Smooth muscle cell (in vitro differentiated cells): Measurements from ENCODE around the gene CAMK1D. TPM values are rescaled to one million over a fixed set of nuclear protein-coding genes. Genes with fewer than 3 reads are reported as not detected.

Experiments
- DNase-seq: peaks from one replicate; lab custom pipeline; 2025; ENCODE audit not compliant: unreplicated experiment; lab: John Stamatoyannopoulos, UW
- H2AFZ ChIP-seq: fragments of 200-600 bp; sonication (generic); 2 replicates; pipeline ENCODE4 v1.6.0; 2016; ENCODE audit warnings: antibody characterized with exemption, low read depth, mild to moderate bottlenecking
- H3F3A ChIP-seq: fragments of 200-600 bp; sonication (generic); 2 replicates; pipeline ENCODE4 v1.6.0; 2017; ENCODE audit warnings: antibody characterized with exemption, low read depth
- H3K27ac ChIP-seq: fragments of 200-600 bp; sonication (generic); 2 replicates; pipeline ENCODE4 v1.5.1; 2016; ENCODE audit warnings: low read depth, mild to moderate bottlenecking
- H3K27me3 ChIP-seq: fragments of 200-600 bp; sonication (generic); 2 replicates; pipeline ENCODE4 v1.6.1; 2016; ENCODE audit warnings: low read depth, mild to moderate bottlenecking
- H3K36me3 ChIP-seq: fragments of 200-600 bp; sonication (generic); 2 replicates; pipeline ENCODE4 v1.5.1; 2016; ENCODE audit warnings: low read depth
- H3K4me1 ChIP-seq: fragments of 200-600 bp; sonication (generic); 2 replicates; pipeline ENCODE4 v1.5.1; 2016; ENCODE audit warnings: low read depth
- H3K4me2 ChIP-seq: fragments of 200-600 bp; sonication (generic); 2 replicates; pipeline ENCODE4 v1.6.0; 2016; ENCODE audit warnings: mild to moderate bottlenecking
- H3K4me3 ChIP-seq: fragments of 200-600 bp; sonication (generic); 2 replicates; pipeline ENCODE4 v1.5.1; 2016; ENCODE audit warnings: mild to moderate bottlenecking
- H3K79me2 ChIP-seq: fragments of 200-600 bp; sonication (generic); 2 replicates; pipeline ENCODE4 v1.6.0; 2016; ENCODE audit warnings: low read depth, mild to moderate bottlenecking
- H3K9ac ChIP-seq: fragments of 200-600 bp; sonication (generic); 2 replicates; pipeline ENCODE4 v1.6.0; 2016; ENCODE audit warnings: low read depth
- H3K9me3 ChIP-seq: fragments of 200-600 bp; sonication (generic); replicated peaks from 2 replicates; pipeline ENCODE4 v1.5.1; 2016; ENCODE audit warnings: low read depth
- H4K20me1 ChIP-seq: fragments of 200-600 bp; sonication (generic); 2 replicates; pipeline ENCODE4 v1.6.0; 2016; ENCODE audit warnings: low read depth
- CTCF ChIP-seq: fragments of 200-600 bp; sonication (generic); IDR thresholded peaks from 2 replicates; pipeline ENCODE4 v1.5.1; 2017; ENCODE audit warnings: borderline replicate concordance, mild to moderate bottlenecking, antibody characterized with exemption; ENCODE audit not compliant: insufficient read depth, poor library complexity, severe bottlenecking
- WGBS: methylation state at CpG from one replicate; pipeline ENCODE4 v1.1.7; 2016; ENCODE audit warnings: low lambda C conversion rate; 5-methylcytosine and 5-hydroxymethylcytosine counted together
- polyA plus RNA-seq: library from polyadenylated mRNA; unstranded; fragments of >200 nt; fragmentation: Nextera tagmentation; extraction: Ambion mirVana; gene quantifications from 2 replicates; pipeline ENCODE4 v1.2.1, GENCODE V29; 2016
- total RNA-seq: library from RNA; depleted of rRNA; stranded (reverse); fragments of >200 nt; gene quantifications from 2 replicates; pipeline ENCODE4 v1.2.3, GENCODE V29; 2014

The CAMK1D gene
- total and polyA plus RNA-seq, 2 experiments from 2014 or later = 1.6 to 2.3 TPM

DNA sequence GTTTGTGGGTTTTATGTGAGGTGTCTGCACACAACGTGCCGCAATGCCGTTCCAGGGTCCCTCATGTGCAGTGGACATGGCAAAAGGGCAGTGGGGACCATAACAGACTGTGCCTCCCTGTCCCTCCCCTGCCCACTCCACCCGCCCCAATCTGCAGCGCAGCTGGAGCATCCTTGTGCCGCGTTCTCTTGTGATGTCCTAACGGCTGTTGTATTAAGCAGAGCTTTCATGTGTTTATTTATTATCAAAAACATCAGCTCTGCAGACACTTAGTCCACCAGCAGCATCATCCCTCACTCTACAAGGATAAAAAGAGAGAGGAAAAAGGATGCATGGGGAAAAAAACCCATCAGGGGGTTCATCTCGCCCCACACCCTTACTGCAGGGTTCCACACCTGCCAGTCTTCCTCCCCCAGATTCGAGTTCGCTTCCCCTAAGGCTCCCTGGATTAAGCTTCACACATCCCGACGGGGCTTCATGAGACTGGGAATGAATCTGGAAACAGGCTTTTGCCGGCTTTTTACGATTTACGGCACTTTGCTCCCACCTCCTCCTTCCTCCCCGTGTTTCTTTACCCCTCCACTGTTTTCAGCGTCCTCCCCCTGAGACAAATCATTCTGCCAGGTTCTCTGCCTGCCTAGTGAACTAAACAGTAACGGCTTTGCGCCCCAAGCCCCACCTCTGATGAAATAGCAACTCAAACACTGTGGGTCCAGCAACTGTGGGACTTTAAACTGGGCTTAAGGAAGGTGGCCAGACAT is 301.4 kb downstream of the CAMK1D start:
- no peak overlapping the region for H3K9ac ChIP-seq
- no peaks in the 10 kb centered on the region for H3K36me3 ChIP-seq
- 77% methylated on average over 20 of the region's 20 CpGs for WGBS
- no peaks in the 10 kb centered on the region for H3K27me3 ChIP-seq
- no peaks in the 10 kb centered on the region for H3K9me3 ChIP-seq
- no peak overlapping the region for H3K4me3 ChIP-seq
- H4K20me1 ChIP-seq = no peaks in the 10 kb centered on the region
- no peaks in the 10 kb centered on the region for H3K79me2 ChIP-seq
- no peak overlapping the region for H3K4me2 ChIP-seq
- DNase-seq = no peak
- H3F3A ChIP-seq = no peaks in the 10 kb centered on the region
- no peaks in the 10 kb centered on the region for H3K4me1 ChIP-seq
- H2AFZ ChIP-seq = no peak overlapping the region
- no peak overlapping the region for H3K27ac ChIP-seq
- no peak for TF ChIP-seq CTCF

GRCh38 chr10:12655940-12656339 is 306.6 kb downstream of the CAMK1D start:
- Histone ChIP-seq H3K4me2 (no peak overlapping the region), H3K27ac (no peak overlapping the region), H3F3A (no peaks in the 10 kb centered on the region), H3K9me3 (no peaks in the 10 kb centered on the region), H3K4me3 (no peak overlapping the region), H3K9ac (no peak overlapping the region), H2AFZ (no peak overlapping the region), H3K36me3 (no peaks in the 10 kb centered on the region), H3K79me2 (no peaks in the 10 kb centered on the region), H4K20me1 (no peaks in the 10 kb centered on the region), H3K4me1 (no peaks in the 10 kb centered on the region), H3K27me3 (no peaks in the 10 kb centered on the region)
- no peak for DNase-seq
- no peak for TF ChIP-seq CTCF
- WGBS = 94% methylated on average over 2 of the region's 2 CpGs

- H4K20me1 ChIP-seq = no peaks in the 10 kb centered on the region
- TF ChIP-seq CTCF = peak; percentile 61
- WGBS = 68% methylated on average over 4 of the region's 4 CpGs
- no peaks in the 10 kb centered on the region for H3K79me2 ChIP-seq
- no peaks in the 10 kb centered on the region for H3K4me1 ChIP-seq
- no peak for DNase-seq
- no peak overlapping the region for H3K27ac ChIP-seq
- no peak overlapping the region for H3K9ac ChIP-seq
- no peaks in the 10 kb centered on the region for H3F3A ChIP-seq
- no peaks in the 10 kb centered on the region for H3K36me3 ChIP-seq
- no peak overlapping the region for H3K4me3 ChIP-seq
- H3K27me3 ChIP-seq = no peaks in the 10 kb centered on the region
- H3K4me2 ChIP-seq = no peak overlapping the region
- no peaks in the 10 kb centered on the region for H3K9me3 ChIP-seq
- no peak overlapping the region for H2AFZ ChIP-seq
Observed at GRCh38 chr10:12656518-12657142, 307.3 kb downstream of the CAMK1D start.
